ENCODE results near the gene RBCK1. TPM values are rescaled to one million over a fixed set of nuclear protein-coding genes. Genes with fewer than 3 reads are reported as not detected.

RBCK1 gene
- total and polyA plus RNA-seq, 2 experiments from 2014 or later = 72.3 to 129 TPM

- H3K27ac ChIP-seq = peak overlapping the region; percentile 39
- in situ Hi-C loops (cut with MboI) = no loop called here
- 85 to 89% methylated on average over 11 of the region's 11 CpGs for WGBS, 2 experiments (ENCODE audit: low coverage in 1 of 2, low lambda C conversion rate in 2 of 2, missing lambda C conversion rate in 2 of 2)
Observed at GRCh38 chr20:432677-433299, 24.7 kb downstream of the RBCK1 start.

GRCh38 chr20:433300-433975, 25.3 kb downstream of the RBCK1 start:
- H4K20me1 ChIP-seq (ENCODE audit: insufficient read depth) = no peaks in the 10 kb centered on the region
- H3K4me1 ChIP-seq (ENCODE audit: insufficient read depth) = no peaks in the 10 kb centered on the region
- peak; percentile 62 for DNase-seq
- no peak overlapping the region for H3K9ac ChIP-seq
- no peak overlapping the region for H2AFZ ChIP-seq
- no peaks in the 10 kb centered on the region for H3K9me3 ChIP-seq (ENCODE audit: low read depth)
- H3K9me2 ChIP-seq (ENCODE audit: insufficient read depth) = no peaks in the 10 kb centered on the region
- no peak for TF ChIP-seq EZH2 (IDR thresholded peaks at IDR 0.05; ENCODE audit: insufficient read depth, poor library complexity, severe bottlenecking)
- TF ChIP-seq EZH2phosphoT487 (IDR thresholded peaks at IDR 0.05; ENCODE audit: insufficient read depth, low read depth) = no peak
- no peaks in the 10 kb centered on the region for H3K79me2 ChIP-seq (ENCODE audit: insufficient read depth)
- in situ Hi-C loops (cut with MboI) = no loop called here
- no peak overlapping the region for H3K4me3 ChIP-seq
- peak overlapping the region; percentile 39 for H3K27ac ChIP-seq
- WGBS, 2 experiments (ENCODE audit: low coverage in 1 of 2, low lambda C conversion rate in 2 of 2, missing lambda C conversion rate in 2 of 2) = 74 to 83% methylated on average over 12 of the region's 12 CpGs
- peaks cover 33% of the 10 kb centered on the region for H3K36me3 ChIP-seq (ENCODE audit: low read depth)
- H3K27me3 ChIP-seq (replicated peaks; ENCODE audit: insufficient read depth) = no peaks in the 10 kb centered on the region
- H3K4me2 ChIP-seq (ENCODE audit: unreplicated experiment) = no peak overlapping the region
- H3F3A ChIP-seq (ENCODE audit: insufficient read depth) = peaks cover 15% of the 10 kb centered on the region; the same call in 1 of the 2 replicates

More at GRCh38 chr20:432677-433299, 24.7 kb downstream of the RBCK1 start:
- Histone ChIP-seq H3K27me3 (replicated peaks; ENCODE audit: insufficient read depth) (no peaks in the 10 kb centered on the region), H3K9ac (no peak overlapping the region), H2AFZ (no peak overlapping the region), H3K4me2 (ENCODE audit: unreplicated experiment) (no peak overlapping the region), H3K4me3 (no peak overlapping the region), H3K36me3 (ENCODE audit: low read depth) (peaks cover 26% of the 10 kb centered on the region), H4K20me1 (ENCODE audit: insufficient read depth) (no peaks in the 10 kb centered on the region), H3F3A (ENCODE audit: insufficient read depth) (peaks cover 15% of the 10 kb centered on the region; the same call in 1 of the 2 replicates), H3K79me2 (ENCODE audit: insufficient read depth) (no peaks in the 10 kb centered on the region), H3K9me2 (ENCODE audit: insufficient read depth) (no peaks in the 10 kb centered on the region), H3K9me3 (ENCODE audit: low read depth) (no peaks in the 10 kb centered on the region), H3K4me1 (ENCODE audit: insufficient read depth) (no peaks in the 10 kb centered on the region)
- no peak for DNase-seq
- TF ChIP-seq EZH2phosphoT487 (IDR thresholded peaks at IDR 0.05; ENCODE audit: insufficient read depth, low read depth) (no peak), EZH2 (IDR thresholded peaks at IDR 0.05; ENCODE audit: insufficient read depth, poor library complexity, severe bottlenecking) (no peak)

- no peak overlapping the region for H3K4me3 ChIP-seq
- DNase-seq = no peak
- H3F3A ChIP-seq (ENCODE audit: insufficient read depth) = peaks cover 15% of the 10 kb centered on the region; the same call in 1 of the 2 replicates
- H2AFZ ChIP-seq = no peak overlapping the region
- peaks cover 35% of the 10 kb centered on the region for H3K36me3 ChIP-seq (ENCODE audit: low read depth)
- no peak for TF ChIP-seq EZH2phosphoT487 (IDR thresholded peaks at IDR 0.05; ENCODE audit: insufficient read depth, low read depth)
- TF ChIP-seq EZH2 (IDR thresholded peaks at IDR 0.05; ENCODE audit: insufficient read depth, poor library complexity, severe bottlenecking) = no peak
- no peaks in the 10 kb centered on the region for H3K9me3 ChIP-seq (ENCODE audit: low read depth)
- no peak overlapping the region for H3K27ac ChIP-seq
- H4K20me1 ChIP-seq (ENCODE audit: insufficient read depth) = no peaks in the 10 kb centered on the region
- H3K9ac ChIP-seq = no peak overlapping the region
- no peaks in the 10 kb centered on the region for H3K27me3 ChIP-seq (replicated peaks; ENCODE audit: insufficient read depth)
- H3K4me1 ChIP-seq (ENCODE audit: insufficient read depth) = no peaks in the 10 kb centered on the region
- no peaks in the 10 kb centered on the region for H3K79me2 ChIP-seq (ENCODE audit: insufficient read depth)
- 71 to 73% methylated on average over 11 of the region's 11 CpGs for WGBS, 2 experiments (ENCODE audit: low coverage in 1 of 2, low lambda C conversion rate in 2 of 2, missing lambda C conversion rate in 2 of 2)
- no peaks in the 10 kb centered on the region for H3K9me2 ChIP-seq (ENCODE audit: insufficient read depth)
- no peak overlapping the region for H3K4me2 ChIP-seq (ENCODE audit: unreplicated experiment)
- in situ Hi-C loops (cut with MboI) = no loop called here
Observed at GRCh38 chr20:434221-434620, 26.1 kb downstream of the RBCK1 start.

GRCh38 chr20:434661-435419, 26.7 kb downstream of the RBCK1 start:
- H3K36me3 ChIP-seq (ENCODE audit: low read depth) = peaks cover 40% of the 10 kb centered on the region
- H4K20me1 ChIP-seq (ENCODE audit: insufficient read depth) = no peaks in the 10 kb centered on the region
- no peak overlapping the region for H3K4me3 ChIP-seq
- peaks cover 15% of the 10 kb centered on the region; the same call in 1 of the 2 replicates for H3F3A ChIP-seq (ENCODE audit: insufficient read depth)
- peaks cover 2% of the 10 kb centered on the region for H3K79me2 ChIP-seq (ENCODE audit: insufficient read depth)
- H3K27me3 ChIP-seq (replicated peaks; ENCODE audit: insufficient read depth) = no peaks in the 10 kb centered on the region
- H3K9me3 ChIP-seq (ENCODE audit: low read depth) = no peaks in the 10 kb centered on the region
- DNase-seq = no peak
- no peak overlapping the region for H3K4me2 ChIP-seq (ENCODE audit: unreplicated experiment)
- no peaks in the 10 kb centered on the region for H3K9me2 ChIP-seq (ENCODE audit: insufficient read depth)
- TF ChIP-seq EZH2phosphoT487 (IDR thresholded peaks at IDR 0.05; ENCODE audit: insufficient read depth, low read depth) (no peak), EZH2 (IDR thresholded peaks at IDR 0.05; ENCODE audit: insufficient read depth, poor library complexity, severe bottlenecking) (no peak)
- H3K4me1 ChIP-seq (ENCODE audit: insufficient read depth) = no peaks in the 10 kb centered on the region
- in situ Hi-C loops (cut with MboI) = no loop called here
- WGBS, 2 experiments (ENCODE audit: low coverage in 1 of 2, low lambda C conversion rate in 2 of 2, missing lambda C conversion rate in 2 of 2) = 89 to 90% methylated on average over 16 of the region's 16 CpGs
- no peak overlapping the region for H3K9ac ChIP-seq
- no peak overlapping the region for H2AFZ ChIP-seq
- H3K27ac ChIP-seq = no peak overlapping the region

Measured in GM23248 (cell line).